ENCODE data around the gene TMEM225B. TPM values are rescaled to one million over a fixed set of nuclear protein-coding genes. Genes with fewer than 3 reads are reported as not detected.
"Not testable (repeated sequence)": the region's sequence is repeated elsewhere in the genome, so short reads cannot be mapped to it uniquely, and the experiment has no call there.

The TMEM225B gene
- total RNA-seq (2014; rRNA removed; shearing (Covaris generic)) = 0.19 and 1.6 TPM in 2 replicates

- no peak for DNase-seq (ENCODE audit: low spot score)
These were observed at the start of gene TMEM225B for GRCh38 chr7:99597762-99598501. Gene TMEM225B, plus strand, starts transcription at chr7:99598267. Its CDS starts 6,122 bp downstream, at chr7:99604389.

GRCh38 chr7:99549545-99549944, 48.5 kb upstream of the TMEM225B start:
- not testable (repeated sequence) for DNase-seq (ENCODE audit: low spot score)

GRCh38 chr7:99551334-99551733, 46.7 kb upstream of the TMEM225B start:
- DNase-seq (ENCODE audit: low spot score) = no peak

- peak; percentile 88 for DNase-seq (ENCODE audit: low spot score)
These were observed 46.2 kb upstream of the TMEM225B start, which contains the start of gene FAM200A for GRCh38 chr7:99551767-99552463. Gene FAM200A, minus strand, starts transcription at chr7:99552114. Its CDS starts 3,707 bp downstream, at chr7:99548407.

GRCh38 chr7:99553039-99553438, 45.0 kb upstream of the TMEM225B start:
- DNase-seq (ENCODE audit: low spot score) = no peak

GRCh38 chr7:99554939-99555338, 43.1 kb upstream of the TMEM225B start:
- DNase-seq (ENCODE audit: low spot score) = no peak

GRCh38 chr7:99557196-99557607, 40.9 kb upstream of the TMEM225B start:
- no peak for DNase-seq (ENCODE audit: low spot score)

- DNase-seq (ENCODE audit: low spot score) = no peak
These were observed 40.1 kb upstream of the TMEM225B start for GRCh38 chr7:99557940-99558305.

- peak; percentile 87 for DNase-seq (ENCODE audit: low spot score)
These were observed 39.5 kb upstream of the TMEM225B start, which contains the start of gene ZNF655 for GRCh38 chr7:99558306-99559174. Gene ZNF655, plus strand, starts transcription at chr7:99558642. Its CDS starts 1,918 bp downstream, at chr7:99560560.

- DNase-seq (ENCODE audit: low spot score) = no peak
These were observed 38.7 kb upstream of the TMEM225B start for GRCh38 chr7:99559175-99559915.

GRCh38 chr7:99560834-99561736, 37.0 kb upstream of the TMEM225B start:
- DNase-seq (ENCODE audit: low spot score) = no peak

- no peak for DNase-seq (ENCODE audit: low spot score)
These were observed 36.4 kb upstream of the TMEM225B start for GRCh38 chr7:99561737-99562051.

GRCh38 chr7:99562114-99562784, 35.8 kb upstream of the TMEM225B start:
- no peak for DNase-seq (ENCODE audit: low spot score)

GRCh38 chr7:99562832-99563231, 35.2 kb upstream of the TMEM225B start:
- DNase-seq (ENCODE audit: low spot score) = peak; percentile 97

GRCh38 chr7:99563650-99564049, 34.4 kb upstream of the TMEM225B start:
- peak; percentile 29 for DNase-seq (ENCODE audit: low spot score)

GRCh38 chr7:99568770-99569169, 29.3 kb upstream of the TMEM225B start:
- not testable (repeated sequence) for DNase-seq (ENCODE audit: low spot score)

GRCh38 chr7:99571768-99572167, 26.3 kb upstream of the TMEM225B start:
- no peak for DNase-seq (ENCODE audit: low spot score)

GRCh38 chr7:99573257-99573656, 24.8 kb upstream of the TMEM225B start:
- no peak for DNase-seq (ENCODE audit: low spot score)

GRCh38 chr7:99576251-99576650, 21.8 kb upstream of the TMEM225B start:
- no peak for DNase-seq (ENCODE audit: low spot score)

Measured in H4 (cell line).